GM21360 (cell line): ENCODE measurements around the gene RDH5.

Experiments used
- ATAC-seq: cut with Tn5 transposase; IDR thresholded peaks from one replicate; pipeline ENCODE4 v1.9.1; 2021; ENCODE audit warnings: mild to moderate bottlenecking, moderate library complexity; ENCODE audit not compliant: unreplicated experiment

The RDH5 gene

GRCh38 chr12:55720071-55720564, at the start of gene RDH5:
TSS of gene RDH5 (plus strand) at chr12:55720393. CDS start at chr12:55721185, 792 bp downstream.
- no peak for ATAC-seq

GRCh38 chr12:55671746-55672145, 48.4 kb upstream of the RDH5 start:
- no peak for ATAC-seq

GRCh38 chr12:55673638-55674037, 46.6 kb upstream of the RDH5 start:
- ATAC-seq = peak; percentile 99

GRCh38 chr12:55675666-55676065, 44.5 kb upstream of the RDH5 start:
- ATAC-seq = no peak

GRCh38 chr12:55676707-55677106, 43.5 kb upstream of the RDH5 start:
- no peak for ATAC-seq

GRCh38 chr12:55679691-55680090, 40.5 kb upstream of the RDH5 start:
- ATAC-seq = no peak

- no peak for ATAC-seq
These were observed 38.8 kb upstream of the RDH5 start for GRCh38 chr12:55681142-55682077.

GRCh38 chr12:55682087-55682796, 38.0 kb upstream of the RDH5 start:
- no peak for ATAC-seq

GRCh38 chr12:55683676-55684075, 36.5 kb upstream of the RDH5 start:
- no peak for ATAC-seq

GRCh38 chr12:55684761-55685370, 35.3 kb upstream of the RDH5 start:
- ATAC-seq = no peak

- ATAC-seq = no peak
These were observed 34.5 kb upstream of the RDH5 start for GRCh38 chr12:55685671-55686070.

- no peak for ATAC-seq
These were observed 33.7 kb upstream of the RDH5 start for GRCh38 chr12:55686366-55687010.

GRCh38 chr12:55687746-55688145, 32.4 kb upstream of the RDH5 start:
- ATAC-seq = no peak

- no peak for ATAC-seq
These were observed 31.2 kb upstream of the RDH5 start for GRCh38 chr12:55688716-55689655.

GRCh38 chr12:55692631-55693322, 27.4 kb upstream of the RDH5 start:
- ATAC-seq = no peak

GRCh38 chr12:55693323-55694187, 26.6 kb upstream of the RDH5 start:
- ATAC-seq = no peak

GRCh38 chr12:55694188-55694515, 26.0 kb upstream of the RDH5 start:
- no peak for ATAC-seq

GRCh38 chr12:55694651-55695050, 25.5 kb upstream of the RDH5 start:
- no peak for ATAC-seq
